Stimulated activated CD8-positive, alpha-beta memory T cell treated with anti-CD3 and anti-CD28 coated beads, Interleukin-7, amount 100 ng/mL, for 1 hour (primary cell): ENCODE results near the gene TAC4.
A peak's percentile ranks its signal among the peaks of the same experiment; 100 is the strongest.

Experiments used
- DNase-seq, 2 donors: peaks; one replicate each; pipeline ENCODE4 v3.0.0-alpha.2; 2020; ENCODE audit warnings: low read depth in 2 of 2

The TAC4 gene

GRCh38 chr17:49814781-49815529 lies 32.9 kb downstream of the TAC4 start:
- no peak for DNase-seq

- DNase-seq: no peak
These were observed 38.8 kb downstream of the TAC4 start for GRCh38 chr17:49809056-49809455.

GRCh38 chr17:49798738-49799137 lies 49.1 kb downstream of the TAC4 start:
- no peak for DNase-seq

GRCh38 chr17:49798182-49798581 lies 49.7 kb downstream of the TAC4 start:
- DNase-seq: no peak

DNA sequence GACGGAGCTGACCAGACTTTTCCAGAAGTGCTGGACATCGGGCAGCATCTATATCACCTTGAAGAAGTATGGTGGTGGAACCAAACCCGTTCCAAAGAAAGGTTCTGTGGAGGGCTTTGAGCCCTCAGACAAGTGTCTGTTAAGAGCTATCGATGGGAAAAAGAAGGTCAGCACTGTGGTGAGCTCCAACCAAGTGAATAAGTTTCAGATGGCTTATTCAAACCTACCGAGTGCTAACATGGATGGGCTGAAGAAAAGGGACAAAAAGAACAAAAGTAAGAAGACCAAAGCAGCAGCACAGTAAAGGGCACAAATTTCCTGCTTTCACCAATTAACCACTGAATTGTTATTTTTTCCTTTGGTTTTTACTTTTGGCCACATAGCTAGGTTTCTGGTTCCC lies 52.5 kb downstream of the TAC4 start:
- DNase-seq: no peak

DNA sequence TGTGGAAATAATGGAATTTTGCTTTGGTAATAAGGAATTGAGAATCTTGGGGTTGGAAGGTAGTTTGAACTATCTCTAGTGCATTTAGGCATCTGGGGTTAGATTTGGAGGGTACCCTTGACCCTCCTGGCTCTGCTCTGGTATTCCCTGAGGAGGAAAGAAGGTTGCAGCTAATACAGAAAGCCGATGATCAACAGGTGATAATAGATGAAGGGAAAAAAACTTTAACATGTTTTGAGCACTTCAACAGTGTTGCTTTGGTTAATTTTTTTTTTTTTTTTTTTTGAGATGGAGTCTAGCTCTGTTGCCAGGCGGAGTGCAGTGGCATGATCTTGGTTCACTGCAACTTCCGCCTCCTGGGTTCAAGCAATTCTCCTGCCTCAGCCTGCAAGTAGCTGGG lies 54.6 kb downstream of the TAC4 start:
- DNase-seq: no peak

- DNase-seq: no peak
These were observed 58.7 kb downstream of the TAC4 start for GRCh38 chr17:49789243-49789578.

GRCh38 chr17:49788478-49789242 lies 59.2 kb downstream of the TAC4 start, which contains the start of gene KAT7:
KAT7 (plus strand) TSS chr17:49788681; CDS start chr17:49788835, 154 bp downstream.
- DNase-seq: peak; percentile 94
